Activated naive CD4-positive, alpha-beta T cell treated with anti-CD3 and anti-CD28 coated beads, Interleukin-2, amount 50 U/mL, for 24 hours (primary cell): ENCODE measurements around the gene LRBA.
A peak's percentile ranks its signal among the peaks of the same experiment; 100 is the strongest.
"Not testable (repeated sequence)": the region's sequence is repeated elsewhere in the genome, so short reads cannot be mapped to it uniquely, and the experiment has no call there.

Experiments
- H3K27ac Mint-ChIP-seq: one replicate; pipeline ENCODE4 v1.8.0; 2021; ENCODE audit warnings: mild to moderate bottlenecking, mixed read lengths
- H3K27me3 Mint-ChIP-seq: one replicate; pipeline ENCODE4 v1.8.0; 2021; ENCODE audit warnings: mixed read lengths
- H3K36me3 Mint-ChIP-seq: one replicate; pipeline ENCODE4 v1.8.0; 2021; ENCODE audit warnings: mixed read lengths
- H3K4me1 Mint-ChIP-seq: one replicate; pipeline ENCODE4 v1.8.0; 2021; ENCODE audit warnings: mixed read lengths
- H3K4me3 Mint-ChIP-seq: one replicate; pipeline ENCODE4 v1.8.0; 2021; ENCODE audit warnings: mild to moderate bottlenecking, mixed read lengths
- H3K9me3 Mint-ChIP-seq: one replicate; pipeline ENCODE4 v1.8.0; 2021; ENCODE audit warnings: mixed read lengths

The LRBA gene

DNA sequence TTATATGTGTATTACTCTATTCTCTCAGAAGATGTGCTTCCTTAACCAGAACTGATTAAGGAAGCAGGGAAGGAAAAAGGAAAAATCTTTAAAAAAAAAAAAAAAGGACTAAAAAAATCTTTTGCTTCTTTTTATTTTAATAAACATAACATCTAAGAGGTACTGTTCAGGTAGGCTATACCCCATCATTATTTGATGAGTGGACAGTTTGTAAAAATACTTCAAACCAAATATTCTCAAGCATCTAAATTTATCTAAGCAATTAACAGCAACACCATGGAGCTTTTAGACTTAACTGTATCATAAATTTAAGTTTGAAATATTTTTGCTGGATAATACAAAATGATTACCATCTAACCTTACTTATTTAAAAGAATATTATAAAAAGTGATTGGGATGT is 264.3 kb downstream of the LRBA start:
- Mint-ChIP-seq H3K9me3 (no peaks in the 10 kb centered on the region), H3K4me3 (no peak overlapping the region), H3K36me3 (peaks cover 29% of the 10 kb centered on the region), H3K4me1 (peaks cover 9% of the 10 kb centered on the region), H3K27ac (no peak overlapping the region), H3K27me3 (no peaks in the 10 kb centered on the region)

GRCh38 chr4:150746156-150746555 is 268.9 kb downstream of the LRBA start:
- Mint-ChIP-seq H3K27ac (no peak overlapping the region), H3K4me1 (peaks cover 5% of the 10 kb centered on the region), H3K27me3 (no peaks in the 10 kb centered on the region), H3K36me3 (peaks cover 22% of the 10 kb centered on the region), H3K9me3 (no peaks in the 10 kb centered on the region), H3K4me3 (no peak overlapping the region)

- Mint-ChIP-seq H3K27me3 (no peaks in the 10 kb centered on the region), H3K27ac (no peak overlapping the region), H3K36me3 (peaks cover 25% of the 10 kb centered on the region), H3K9me3 (peaks cover 5% of the 10 kb centered on the region), H3K4me3 (no peak overlapping the region), H3K4me1 (peaks cover 14% of the 10 kb centered on the region)
Measured at GRCh38 chr4:150744570-150744969, 270.5 kb downstream of the LRBA start.

DNA sequence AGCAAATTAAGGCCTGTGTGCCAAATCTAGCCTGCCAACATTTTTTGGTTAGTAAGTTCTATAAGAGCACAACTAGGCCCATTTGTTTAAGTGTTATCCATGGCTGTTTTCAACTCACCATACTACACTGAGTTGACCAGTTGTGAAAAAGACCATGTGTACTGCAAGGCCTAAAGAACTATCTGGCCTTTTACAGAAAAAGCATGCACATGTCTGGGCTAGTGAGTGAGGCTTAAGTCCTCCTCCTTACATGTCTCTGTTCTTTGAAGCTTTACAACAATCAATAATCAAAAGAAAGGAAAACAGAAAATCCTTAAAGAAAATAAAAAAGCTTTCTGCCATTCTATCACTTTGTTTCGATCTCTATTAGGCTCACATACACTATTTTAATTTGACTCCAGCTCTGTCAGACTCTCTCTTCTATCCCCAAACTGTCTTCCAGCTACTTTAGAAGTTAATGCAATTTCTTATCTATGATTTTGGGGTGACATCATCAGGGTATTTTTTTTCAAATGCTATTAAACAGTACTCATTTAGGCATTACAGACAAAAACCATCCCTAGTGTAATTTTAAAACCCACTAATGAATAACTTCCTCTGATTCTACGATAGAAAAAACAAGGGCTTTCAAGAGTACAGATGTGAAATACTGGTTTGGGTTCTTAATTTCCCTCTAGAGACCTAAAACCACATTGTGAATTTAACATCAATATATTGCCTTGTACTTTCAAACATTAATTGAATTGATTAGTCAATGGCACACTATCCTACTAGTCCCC is 271.3 kb downstream of the LRBA start:
- Mint-ChIP-seq H3K4me1 (peaks cover 14% of the 10 kb centered on the region), H3K27ac (peak overlapping the region; percentile 47), H3K4me3 (no peak overlapping the region), H3K9me3 (peaks cover 5% of the 10 kb centered on the region), H3K36me3 (peaks cover 23% of the 10 kb centered on the region), H3K27me3 (no peaks in the 10 kb centered on the region)

- H3K9me3 Mint-ChIP-seq, H3K27ac Mint-ChIP-seq, H3K4me3 Mint-ChIP-seq, H3K27me3 Mint-ChIP-seq: not testable (repeated sequence)
- Mint-ChIP-seq H3K36me3 (peaks cover 21% of the 10 kb centered on the region), H3K4me1 (peaks cover 14% of the 10 kb centered on the region)
Measured at GRCh38 chr4:150742930-150743329, 272.2 kb downstream of the LRBA start.

GRCh38 chr4:150739591-150739990 is 275.5 kb downstream of the LRBA start:
- Mint-ChIP-seq H3K9me3 (peaks cover 5% of the 10 kb centered on the region), H3K36me3 (peaks cover 16% of the 10 kb centered on the region), H3K27ac (no peak overlapping the region), H3K4me1 (peaks cover 10% of the 10 kb centered on the region), H3K27me3 (no peaks in the 10 kb centered on the region), H3K4me3 (no peak overlapping the region)

DNA sequence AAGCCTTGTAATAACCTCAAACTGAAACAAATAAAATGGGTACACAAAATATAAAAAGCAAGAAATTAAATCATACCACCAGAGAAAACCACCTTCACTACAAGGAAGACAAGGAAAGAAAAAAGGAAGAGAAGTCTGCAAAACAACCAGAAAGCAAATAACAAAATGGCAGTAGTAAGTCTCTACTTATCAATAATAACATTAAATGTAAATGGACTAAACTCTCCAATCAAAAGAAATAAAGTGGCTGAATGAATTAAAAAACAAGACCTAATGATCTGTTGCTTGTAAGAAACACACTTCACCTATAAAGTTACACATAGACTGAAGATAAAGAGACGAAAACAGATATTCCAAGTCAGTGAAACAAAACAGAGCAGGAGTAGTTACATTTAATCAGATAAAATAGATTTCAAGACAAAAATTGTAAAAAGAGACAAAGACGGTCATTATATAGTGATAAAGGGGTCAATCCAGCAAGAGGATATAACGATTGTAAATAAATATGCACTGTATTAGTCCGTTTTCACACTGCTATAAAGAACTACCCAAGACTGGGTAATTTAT is 289.0 kb downstream of the LRBA start:
- Mint-ChIP-seq H3K36me3 (peaks cover 63% of the 10 kb centered on the region), H3K9me3 (peaks cover 23% of the 10 kb centered on the region), H3K4me1 (no peaks in the 10 kb centered on the region), H3K27me3 (no peaks in the 10 kb centered on the region), H3K27ac (no peak overlapping the region), H3K4me3 (no peak overlapping the region)

GRCh38 chr4:150723727-150724411 is 291.2 kb downstream of the LRBA start:
- Mint-ChIP-seq H3K9me3 (peaks cover 23% of the 10 kb centered on the region), H3K4me3 (no peak overlapping the region), H3K27me3 (no peaks in the 10 kb centered on the region), H3K36me3 (peaks cover 56% of the 10 kb centered on the region), H3K4me1 (peaks cover 4% of the 10 kb centered on the region), H3K27ac (no peak overlapping the region)

GRCh38 chr4:150722908-150723362 is 292.1 kb downstream of the LRBA start:
- H3K27ac Mint-ChIP-seq = no peak overlapping the region
- peaks cover 15% of the 10 kb centered on the region for H3K9me3 Mint-ChIP-seq
- H3K27me3 Mint-ChIP-seq = no peaks in the 10 kb centered on the region
- H3K4me1 Mint-ChIP-seq = peaks cover 4% of the 10 kb centered on the region
- no peak overlapping the region for H3K4me3 Mint-ChIP-seq
- peaks cover 49% of the 10 kb centered on the region for H3K36me3 Mint-ChIP-seq

GRCh38 chr4:150720973-150721518 is 294.0 kb downstream of the LRBA start:
- Mint-ChIP-seq H3K27ac (no peak overlapping the region), H3K36me3 (peaks cover 37% of the 10 kb centered on the region)

GRCh38 chr4:150717952-150718351 is 297.1 kb downstream of the LRBA start:
- Mint-ChIP-seq H3K36me3 (peaks cover 22% of the 10 kb centered on the region), H3K27me3 (no peaks in the 10 kb centered on the region), H3K4me3 (no peak overlapping the region), H3K9me3 (no peaks in the 10 kb centered on the region), H3K4me1 (peaks cover 4% of the 10 kb centered on the region), H3K27ac (no peak overlapping the region)

More at GRCh38 chr4:150720973-150721518, 294.0 kb downstream of the LRBA start:
- no peak overlapping the region for H3K4me3 Mint-ChIP-seq
- no peaks in the 10 kb centered on the region for H3K27me3 Mint-ChIP-seq
- peaks cover 4% of the 10 kb centered on the region for H3K4me1 Mint-ChIP-seq
- H3K9me3 Mint-ChIP-seq = peaks cover 5% of the 10 kb centered on the region

- no peak overlapping the region for H3K27ac Mint-ChIP-seq
- no peaks in the 10 kb centered on the region for H3K27me3 Mint-ChIP-seq
- H3K4me1 Mint-ChIP-seq = peaks cover 4% of the 10 kb centered on the region
- peaks cover 15% of the 10 kb centered on the region for H3K36me3 Mint-ChIP-seq
- no peaks in the 10 kb centered on the region for H3K9me3 Mint-ChIP-seq
- H3K4me3 Mint-ChIP-seq = no peak overlapping the region
Measured at GRCh38 chr4:150714462-150715438, 300.3 kb downstream of the LRBA start.

GRCh38 chr4:150713251-150713650 is 301.8 kb downstream of the LRBA start:
- H3K36me3 Mint-ChIP-seq = peaks cover 13% of the 10 kb centered on the region
- no peaks in the 10 kb centered on the region for H3K4me1 Mint-ChIP-seq
- H3K4me3 Mint-ChIP-seq = no peak overlapping the region
- H3K27ac Mint-ChIP-seq = no peak overlapping the region
- no peaks in the 10 kb centered on the region for H3K9me3 Mint-ChIP-seq
- no peaks in the 10 kb centered on the region for H3K27me3 Mint-ChIP-seq

DNA sequence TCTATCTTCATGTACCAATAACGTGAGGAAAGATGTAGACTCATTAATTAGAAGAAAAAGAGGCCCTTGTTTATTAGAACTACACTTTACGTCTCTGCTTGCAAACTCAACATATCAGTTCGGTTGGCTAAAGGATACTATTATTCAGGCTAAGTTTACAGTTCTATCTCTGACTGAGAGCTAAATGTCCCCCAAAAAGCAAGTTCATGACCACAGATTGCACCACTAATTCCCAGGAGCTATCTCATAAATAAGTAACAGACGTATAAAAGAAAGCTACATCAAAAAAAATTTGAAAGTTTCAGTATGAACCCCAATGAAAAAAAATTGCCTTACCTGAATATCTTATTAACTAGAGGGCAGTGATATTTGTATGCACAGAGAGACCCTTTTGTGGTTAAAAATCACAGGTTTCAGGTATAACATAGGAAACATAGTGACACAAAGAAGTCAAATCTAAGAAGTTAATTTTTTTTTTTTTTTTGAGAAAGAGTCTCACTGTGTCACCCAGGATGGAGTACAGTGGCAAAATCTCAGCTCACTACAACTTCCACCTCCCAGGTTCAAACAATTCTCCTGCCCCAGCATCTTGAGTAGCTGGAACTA is 304.2 kb downstream of the LRBA start:
- no peak overlapping the region for H3K27ac Mint-ChIP-seq
- H3K36me3 Mint-ChIP-seq = peaks cover 14% of the 10 kb centered on the region
- no peaks in the 10 kb centered on the region for H3K4me1 Mint-ChIP-seq
- no peak overlapping the region for H3K4me3 Mint-ChIP-seq
- H3K9me3 Mint-ChIP-seq = no peaks in the 10 kb centered on the region
- no peaks in the 10 kb centered on the region for H3K27me3 Mint-ChIP-seq
